Aortic smooth muscle cell (primary cell): ENCODE measurements around the gene MRPL57. TPM values are rescaled to one million over a fixed set of nuclear protein-coding genes. Genes with fewer than 3 reads are reported as not detected.

ENCODE experiments used
- total RNA-seq: library from RNA; depleted of rRNA; stranded (reverse); fragments of >200 nt; gene quantifications from 2 replicates; pipeline ENCODE4 v1.2.3, GENCODE V29; 2014

Gene MRPL57
- total RNA-seq, result 14.4 and 18.8 TPM in 2 replicates

DNA sequence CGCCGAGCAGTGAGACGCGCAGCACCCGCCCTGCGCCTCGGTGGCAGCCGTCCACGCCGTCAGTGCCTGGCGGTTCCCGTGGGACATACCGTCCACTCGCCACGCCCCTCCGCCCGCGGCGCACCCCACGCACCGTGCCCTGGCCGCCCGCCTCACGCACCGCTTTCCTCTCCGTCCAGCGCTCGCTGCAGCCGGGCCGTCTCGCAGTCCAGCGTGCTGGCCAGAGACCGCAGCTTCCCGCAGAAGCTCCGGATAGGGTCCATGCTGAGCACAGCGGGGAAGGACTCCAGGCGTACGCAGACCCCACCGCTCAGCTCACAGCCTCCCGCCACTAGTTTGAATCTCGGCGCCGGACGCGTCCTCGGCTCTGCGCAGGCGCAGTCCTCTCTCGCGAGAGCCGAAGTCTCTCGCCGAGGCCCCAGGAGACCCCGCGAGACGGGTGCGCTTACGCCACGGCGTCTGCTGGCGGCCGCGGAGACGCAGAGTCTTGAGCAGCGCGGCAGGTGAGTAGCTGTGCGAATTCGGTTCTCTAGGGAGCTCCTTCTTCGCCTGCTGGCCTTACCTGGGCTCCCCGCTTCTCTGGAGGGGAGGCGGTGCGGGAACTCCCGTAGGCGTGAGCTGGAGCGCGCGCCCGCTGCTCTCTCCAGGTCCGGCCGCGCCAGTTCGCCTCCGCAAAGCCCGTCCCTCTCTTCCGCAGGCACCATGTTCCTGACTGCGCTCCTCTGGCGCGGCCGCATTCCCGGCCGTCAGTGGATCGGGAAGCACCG, at the start of gene MRPL57, which contains the start of gene SKA3:
TSS of gene MRPL57 (plus strand) at position 444 of the 767 bp plus-strand sequence. CDS start at position 703, 259 bp downstream.
TSS of gene SKA3 (minus strand) at position 338 of the 767 bp plus-strand sequence. CDS start at position 263, 75 bp downstream.

Other genes starting within 250 kb of the MRPL57 start
- 11.5 and 11.6 TPM in 2 replicates for gene LATS2, start 115.1 kb upstream of the MRPL57 start, total RNA-seq
- gene SAP18, start 36.5 kb upstream of the MRPL57 start, total RNA-seq, result 65.1 and 67.2 TPM in 2 replicates
- gene SKA3, start 106 bp upstream of the MRPL57 start, total RNA-seq, result 5.3 TPM in 2 replicates